NB4 (cell line): ENCODE measurements around the gene ASCC3.
A peak's percentile ranks its signal among the peaks of the same experiment; 100 is the strongest.

Source experiments
- DNase-seq: peaks from one replicate; pipeline ENCODE4 v3.0.0; 2010; ENCODE audit warnings: low read depth
- H3K4me3 ChIP-seq: one replicate; pipeline ENCODE4 v1.5.1; 2011; ENCODE audit warnings: mild to moderate bottlenecking, low read depth, low read length, moderate library complexity
- CTCF ChIP-seq: IDR thresholded peaks from one replicate; pipeline ENCODE4 v1.5.1; 2012; ENCODE audit warnings: low read depth, low read length
- MAX ChIP-seq: IDR thresholded peaks from 2 replicates; pipeline ENCODE4 v1.6.1; 2011; ENCODE audit warnings: low read depth, low read length
- MYC ChIP-seq: IDR thresholded peaks from 2 replicates; pipeline ENCODE4 v1.6.1; 2011; ENCODE audit warnings: low read depth, low read length
- POLR2A ChIP-seq: IDR thresholded peaks from 2 replicates; pipeline ENCODE4 v1.6.1; 2011; ENCODE audit warnings: mild to moderate bottlenecking; ENCODE audit not compliant: insufficient read length; ENCODE audit errors: extremely low read depth

Gene ASCC3

GRCh38 chr6:100677240-100677639 lies 203.9 kb downstream of the ASCC3 start:
- H3K4me3 ChIP-seq: no peak overlapping the region
- no peak for TF ChIP-seq MAX
- TF ChIP-seq MYC: no peak
- TF ChIP-seq CTCF: no peak
- TF ChIP-seq POLR2A: no peak
- no peak for DNase-seq

GRCh38 chr6:100673641-100674040 lies 207.5 kb downstream of the ASCC3 start:
- no peak for TF ChIP-seq MYC
- no peak for TF ChIP-seq CTCF
- TF ChIP-seq POLR2A: no peak
- no peak for TF ChIP-seq MAX
- no peak for DNase-seq
- no peak overlapping the region for H3K4me3 ChIP-seq

- no peak overlapping the region for H3K4me3 ChIP-seq
- TF ChIP-seq MYC (no peak), MAX (no peak), POLR2A (no peak), CTCF (no peak)
- DNase-seq: no peak
Observed at GRCh38 chr6:100671740-100672139, 209.4 kb downstream of the ASCC3 start.

GRCh38 chr6:100670056-100670455 lies 211.1 kb downstream of the ASCC3 start:
- TF ChIP-seq MYC: no peak
- TF ChIP-seq CTCF: no peak
- no peak for TF ChIP-seq POLR2A
- TF ChIP-seq MAX: no peak
- no peak overlapping the region for H3K4me3 ChIP-seq
- no peak for DNase-seq

GRCh38 chr6:100665041-100665380 lies 216.1 kb downstream of the ASCC3 start:
- no peak for TF ChIP-seq POLR2A
- TF ChIP-seq MYC: no peak
- no peak for TF ChIP-seq MAX
- TF ChIP-seq CTCF: no peak
- DNase-seq: no peak
- H3K4me3 ChIP-seq: no peak overlapping the region

GRCh38 chr6:100664274-100665040 lies 216.7 kb downstream of the ASCC3 start:
- DNase-seq: peak; percentile 47
- H3K4me3 ChIP-seq: no peak overlapping the region
- TF ChIP-seq MAX: no peak
- TF ChIP-seq POLR2A: no peak
- peak; percentile 48 for TF ChIP-seq CTCF
